ENCODE measurements around the gene PLA2G5.

PLA2G5 gene

DNA sequence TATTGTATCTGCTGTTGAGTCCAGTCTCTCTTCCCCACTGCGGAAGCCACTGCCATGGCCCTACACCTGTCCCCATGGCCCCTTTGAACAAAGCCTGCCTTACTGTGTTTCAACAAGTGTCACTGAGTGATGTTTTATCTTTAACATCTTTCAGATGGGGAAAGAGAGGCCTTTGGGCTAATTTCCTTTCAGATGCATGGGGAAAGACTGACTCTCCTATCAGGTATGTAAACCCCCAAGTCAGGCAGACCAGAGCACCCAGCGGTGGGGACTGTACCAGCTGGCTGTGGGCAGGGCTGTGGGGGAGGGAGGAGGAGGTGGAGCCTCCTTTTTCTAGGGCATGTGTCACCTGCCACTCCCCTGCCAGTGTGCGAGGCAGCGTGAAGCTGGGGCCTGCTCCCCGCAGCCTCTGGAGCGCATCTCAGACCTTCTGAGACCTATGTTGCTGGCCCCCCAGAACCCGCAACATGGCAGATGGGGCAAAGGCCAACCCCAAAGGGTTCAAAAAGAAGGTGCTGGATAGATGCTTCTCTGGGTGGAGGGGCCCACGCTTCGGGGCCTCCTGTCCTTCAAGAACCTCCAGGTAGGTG, 69.1 kb downstream of the PLA2G5 start, which contains the start of gene PLA2G2F:
Gene PLA2G2F, plus strand, starts transcription at position 363 of the 590 bp plus-strand sequence. Its CDS starts 105 bp downstream, at position 468.
- Histone ChIP-seq H3K27ac (ENCODE audit: low read length) (no peak within 1 kb of the TSS), H3F3A (ENCODE audit: insufficient read depth, low read length) (no peaks in the 10 kb centered on the region), H4K20me1 (ENCODE audit: insufficient read depth, low read length) (no peaks in the 10 kb centered on the region), H3K9me3 (replicated peaks; ENCODE audit: insufficient read depth, low read length) (no peaks in the 10 kb centered on the region), H3K4me3 (ENCODE audit: low read length) (no peak within 1 kb of the TSS), H3K4me2 (ENCODE audit: low read depth, low read length) (no peak within 1 kb of the TSS), H3K4me1 (ENCODE audit: low read length) (no peaks in the 10 kb centered on the region), H3K79me2 (ENCODE audit: low read length) (no peaks in the 10 kb centered on the region), H3K27me3 (replicated peaks; ENCODE audit: insufficient read depth, low read length) (peaks cover 22% of the 10 kb centered on the region; the same call in 1 of the 2 replicates), H3K9me2 (replicated peaks; ENCODE audit: insufficient read depth, low read length) (no peaks in the 10 kb centered on the region), H3K36me3 (replicated peaks; ENCODE audit: insufficient read depth, low read length) (no peaks in the 10 kb centered on the region), H3K9ac (ENCODE audit: low read length) (no peak within 1 kb of the TSS), H2AFZ (ENCODE audit: low read length) (no peak within 1 kb of the TSS)
- no peak for DNase-seq
- TF ChIP-seq EZH2 (optimal IDR thresholded peaks at IDR 0.05; ENCODE audit: low read depth, low read length) (no peak), EZH2phosphoT487 (IDR thresholded peaks at IDR 0.05; ENCODE audit: low read length) (no peak)
- TF ChIP-seq, protein P1, sequence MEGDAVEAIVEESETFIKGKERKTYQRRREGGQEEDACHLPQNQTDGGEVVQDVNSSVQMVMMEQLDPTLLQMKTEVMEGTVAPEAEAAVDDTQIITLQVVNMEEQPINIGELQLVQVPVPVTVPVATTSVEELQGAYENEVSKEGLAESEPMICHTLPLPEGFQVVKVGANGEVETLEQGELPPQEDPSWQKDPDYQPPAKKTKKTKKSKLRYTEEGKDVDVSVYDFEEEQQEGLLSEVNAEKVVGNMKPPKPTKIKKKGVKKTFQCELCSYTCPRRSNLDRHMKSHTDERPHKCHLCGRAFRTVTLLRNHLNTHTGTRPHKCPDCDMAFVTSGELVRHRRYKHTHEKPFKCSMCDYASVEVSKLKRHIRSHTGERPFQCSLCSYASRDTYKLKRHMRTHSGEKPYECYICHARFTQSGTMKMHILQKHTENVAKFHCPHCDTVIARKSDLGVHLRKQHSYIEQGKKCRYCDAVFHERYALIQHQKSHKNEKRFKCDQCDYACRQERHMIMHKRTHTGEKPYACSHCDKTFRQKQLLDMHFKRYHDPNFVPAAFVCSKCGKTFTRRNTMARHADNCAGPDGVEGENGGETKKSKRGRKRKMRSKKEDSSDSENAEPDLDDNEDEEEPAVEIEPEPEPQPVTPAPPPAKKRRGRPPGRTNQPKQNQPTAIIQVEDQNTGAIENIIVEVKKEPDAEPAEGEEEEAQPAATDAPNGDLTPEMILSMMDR (IDR thresholded peaks at IDR 0.05; ENCODE audit: low read length): no peak

GRCh38 chr1:20139776-20140612, 70.0 kb downstream of the PLA2G5 start:
- DNase-seq: no peak

DNA sequence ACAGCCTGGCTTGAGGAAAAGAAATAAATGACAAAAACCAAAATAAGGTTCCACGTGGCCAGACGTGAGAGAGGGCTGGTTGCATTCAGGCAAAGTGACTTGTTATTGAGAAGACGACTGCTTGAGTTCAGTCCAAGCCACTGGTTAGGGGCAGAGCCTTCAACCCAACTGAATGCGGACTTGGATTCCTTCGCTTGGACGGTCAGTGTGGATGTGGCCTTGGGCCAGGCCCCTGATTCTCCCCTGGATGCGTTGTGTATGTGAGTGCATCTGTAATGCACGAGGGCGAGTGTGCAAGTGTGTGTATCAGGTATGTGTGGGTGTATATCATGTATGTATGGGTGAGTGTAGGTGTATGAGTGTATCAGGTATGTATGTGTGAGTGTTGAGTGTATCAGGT, 71.0 kb downstream of the PLA2G5 start:
- TF ChIP-seq, protein P1 (IDR thresholded peaks at IDR 0.05; ENCODE audit: low read length): no peak
- TF ChIP-seq EZH2phosphoT487 (IDR thresholded peaks at IDR 0.05; ENCODE audit: low read length) (no peak), EZH2 (optimal IDR thresholded peaks at IDR 0.05; ENCODE audit: low read depth, low read length) (no peak)
- no peaks in the 10 kb centered on the region for H3K9me3 ChIP-seq (replicated peaks; ENCODE audit: insufficient read depth, low read length)
- H3K79me2 ChIP-seq (ENCODE audit: low read length): no peaks in the 10 kb centered on the region
- H3K27me3 ChIP-seq (replicated peaks; ENCODE audit: insufficient read depth, low read length): peaks cover 17% of the 10 kb centered on the region; the same call in 1 of the 2 replicates
- H3K4me2 ChIP-seq (ENCODE audit: low read depth, low read length): no peak overlapping the region
- H3K4me1 ChIP-seq (ENCODE audit: low read length): no peaks in the 10 kb centered on the region
- no peaks in the 10 kb centered on the region for H3K36me3 ChIP-seq (replicated peaks; ENCODE audit: insufficient read depth, low read length)
- no peaks in the 10 kb centered on the region for H4K20me1 ChIP-seq (ENCODE audit: insufficient read depth, low read length)
- no peak overlapping the region for H3K27ac ChIP-seq (ENCODE audit: low read length)
- H2AFZ ChIP-seq (ENCODE audit: low read length): no peak overlapping the region
- no peak overlapping the region for H3K4me3 ChIP-seq (ENCODE audit: low read length)
- no peak for DNase-seq
- H3F3A ChIP-seq (ENCODE audit: insufficient read depth, low read length): no peaks in the 10 kb centered on the region
- H3K9ac ChIP-seq (ENCODE audit: low read length): no peak overlapping the region
- no peaks in the 10 kb centered on the region for H3K9me2 ChIP-seq (replicated peaks; ENCODE audit: insufficient read depth, low read length)

More at GRCh38 chr1:20139776-20140612, 70.0 kb downstream of the PLA2G5 start:
- no peaks in the 10 kb centered on the region for H3K4me1 ChIP-seq (ENCODE audit: low read length)
- H3K36me3 ChIP-seq (replicated peaks; ENCODE audit: insufficient read depth, low read length): no peaks in the 10 kb centered on the region
- no peak overlapping the region for H3K4me3 ChIP-seq (ENCODE audit: low read length)
- no peak overlapping the region for H3K9ac ChIP-seq (ENCODE audit: low read length)
- no peaks in the 10 kb centered on the region for H3K9me3 ChIP-seq (replicated peaks; ENCODE audit: insufficient read depth, low read length)
- no peaks in the 10 kb centered on the region for H3F3A ChIP-seq (ENCODE audit: insufficient read depth, low read length)
- peaks cover 17% of the 10 kb centered on the region; the same call in 1 of the 2 replicates for H3K27me3 ChIP-seq (replicated peaks; ENCODE audit: insufficient read depth, low read length)
- no peak for TF ChIP-seq EZH2 (optimal IDR thresholded peaks at IDR 0.05; ENCODE audit: low read depth, low read length)
- TF ChIP-seq, protein P1 (IDR thresholded peaks at IDR 0.05; ENCODE audit: low read length): no peak
- no peak for TF ChIP-seq EZH2phosphoT487 (IDR thresholded peaks at IDR 0.05; ENCODE audit: low read length)
- no peaks in the 10 kb centered on the region for H4K20me1 ChIP-seq (ENCODE audit: insufficient read depth, low read length)
- H2AFZ ChIP-seq (ENCODE audit: low read length): no peak overlapping the region
- H3K27ac ChIP-seq (ENCODE audit: low read length): no peak overlapping the region
- H3K79me2 ChIP-seq (ENCODE audit: low read length): no peaks in the 10 kb centered on the region
- H3K4me2 ChIP-seq (ENCODE audit: low read depth, low read length): no peak overlapping the region
- H3K9me2 ChIP-seq (replicated peaks; ENCODE audit: insufficient read depth, low read length): no peaks in the 10 kb centered on the region

All from MM.1S (cell line).